GM19438 (cell line): ENCODE results near the gene DPYSL5.

Experiments
- ATAC-seq: cut with Tn5 transposase; IDR thresholded peaks from one replicate; pipeline ENCODE4 v1.9.1; 2021; ENCODE audit warnings: low read depth; ENCODE audit not compliant: unreplicated experiment

DPYSL5 gene

GRCh38 chr2:26843041-26843440 is 4.9 kb upstream of the DPYSL5 start:
- no peak for ATAC-seq

- no peak for ATAC-seq
Observed at GRCh38 chr2:26845021-26845420, 2.9 kb upstream of the DPYSL5 start.

GRCh38 chr2:26846334-26847306 is 1.3 kb upstream of the DPYSL5 start:
- ATAC-seq = no peak

GRCh38 chr2:26847307-26847654 is 651 bp upstream of the DPYSL5 start:
- ATAC-seq = no peak

- no peak for ATAC-seq
Observed at GRCh38 chr2:26848336-26849055, 564 bp downstream of the DPYSL5 start.

- no peak for ATAC-seq
Observed at GRCh38 chr2:26849056-26849999, 1.4 kb downstream of the DPYSL5 start.

GRCh38 chr2:26850000-26850431 is 2.1 kb downstream of the DPYSL5 start:
- ATAC-seq = no peak

- ATAC-seq = no peak
Observed at GRCh38 chr2:26850505-26850904, 2.6 kb downstream of the DPYSL5 start.

- ATAC-seq = no peak
Observed at GRCh38 chr2:26852405-26853306, 4.7 kb downstream of the DPYSL5 start.

GRCh38 chr2:26853751-26854150 is 5.8 kb downstream of the DPYSL5 start:
- no peak for ATAC-seq

- no peak for ATAC-seq
Observed at GRCh38 chr2:26854283-26854827, 6.4 kb downstream of the DPYSL5 start.

- ATAC-seq = no peak
Observed at GRCh38 chr2:26855466-26855865, 7.5 kb downstream of the DPYSL5 start.

- no peak for ATAC-seq
Observed at GRCh38 chr2:26859622-26860021, 11.7 kb downstream of the DPYSL5 start.

- no peak for ATAC-seq
Observed at GRCh38 chr2:26860211-26860850, 12.4 kb downstream of the DPYSL5 start.

- no peak for ATAC-seq
Observed at GRCh38 chr2:26861610-26862224, 13.8 kb downstream of the DPYSL5 start.

GRCh38 chr2:26864226-26864625 is 16.3 kb downstream of the DPYSL5 start:
- ATAC-seq = no peak

- ATAC-seq = no peak
Observed at GRCh38 chr2:26864646-26865045, 16.7 kb downstream of the DPYSL5 start.

GRCh38 chr2:26870585-26871095 is 22.7 kb downstream of the DPYSL5 start:
- ATAC-seq = no peak
